HCT116 (cell line): ENCODE results near the gene SAG. TPM values are rescaled to one million over a fixed set of nuclear protein-coding genes. Genes with fewer than 3 reads are reported as not detected.

Source experiments
- total RNA-seq: library from RNA; stranded (reverse); gene quantifications from one replicate; pipeline ENCODE4 v1.2.1, GENCODE V29; 2021; ENCODE audit not compliant: unreplicated experiment

The SAG gene
- total RNA-seq, 1 experiment from 2014 or later = not detected

Other genes with a start within 250 kb of the SAG start
- 1.8 TPM for gene INPP5D, start 247.5 kb upstream of the SAG start, total RNA-seq
- 43.4 TPM for gene ATG16L1, start 56.1 kb upstream of the SAG start, total RNA-seq
- 52.0 TPM for gene DGKD, start 46.7 kb downstream of the SAG start, total RNA-seq